IMR-90 (cell line): ENCODE measurements around the gene CASP3. TPM values are rescaled to one million over a fixed set of nuclear protein-coding genes. Genes with fewer than 3 reads are reported as not detected.

Source experiments
- ATAC-seq: fragments of 200-7000 bp; cut with Tn5 transposase; 2 replicates; pipeline ENCODE4 v1.9.1; 2020; ENCODE audit warnings: low read depth, mild to moderate bottlenecking, moderate library complexity
- BruUV-seq: library from RNA; stranded (reverse); fragments of 400-500 nt; replicated peaks from 2 replicates; lab custom pipeline; 2021; lab: Mats Ljungman, UMichigan
- CTCF ChIA-PET: fragments of 300-600 bp; formaldehyde crosslinking; extraction: SDS; loops from one replicate; lab custom pipeline; 2021; ENCODE audit warnings: antibody characterized with exemption; lab: Yijun Ruan, JAX
- POLR2A ChIA-PET: fragments of 300-600 bp; sonication (Branson Sonifier 250); formaldehyde crosslinking; loops from one replicate; lab custom pipeline; 2022; ENCODE audit warnings: antibody characterized with exemption; ENCODE audit not compliant: unreplicated experiment; lab: Charles Lee
- DNase-seq: peaks from one replicate; pipeline ENCODE4 v3.0.0; 2013
- H2AFZ ChIP-seq: replicated peaks from 2 replicates; pipeline ENCODE3; 2013; ENCODE audit warnings: low read length, mild to moderate bottlenecking; ENCODE audit not compliant: poor library complexity
- H2AK5ac ChIP-seq: 2 replicates; pipeline ENCODE4 v1.6.1; 2013; ENCODE audit warnings: low read depth, low read length, inconsistent platforms
- H2AK9ac ChIP-seq: replicated peaks from 2 replicates; pipeline ENCODE3; 2013; ENCODE audit warnings: mild to moderate bottlenecking, low read depth, low read length, moderate library complexity; ENCODE audit not compliant: poor library complexity
- H2BK120ac ChIP-seq: 2 replicates; pipeline ENCODE4 v1.6.1; 2013; ENCODE audit warnings: low read depth, low read length, inconsistent platforms
- H2BK15ac ChIP-seq: 3 replicates; pipeline ENCODE4 v1.6.1; 2013; ENCODE audit warnings: low read depth, low read length, inconsistent platforms
- H2BK20ac ChIP-seq: 2 replicates; pipeline ENCODE4 v1.6.1; 2013; ENCODE audit warnings: low read depth, mild to moderate bottlenecking, inconsistent platforms, low read length, moderate library complexity
- H2BK5ac ChIP-seq: 2 replicates; pipeline ENCODE4 v1.6.1; 2013; ENCODE audit warnings: mild to moderate bottlenecking, low read depth, low read length, inconsistent platforms; ENCODE audit not compliant: poor library complexity, severe bottlenecking
- H3K14ac ChIP-seq: replicated peaks from 2 replicates; pipeline ENCODE4 v1.6.1; 2013; ENCODE audit warnings: low read depth, low read length, inconsistent platforms
- H3K18ac ChIP-seq: 2 replicates; pipeline ENCODE4 v1.6.1; 2013; ENCODE audit warnings: low read depth, low read length, control low read depth
- H3K23ac ChIP-seq: 2 replicates; pipeline ENCODE4 v1.6.1; 2013; ENCODE audit warnings: low read depth, low read length, inconsistent platforms
- H3K27ac ChIP-seq: 2 replicates; pipeline ENCODE4 v1.5.1; 2013; ENCODE audit warnings: mild to moderate bottlenecking, control low read depth, low read length; ENCODE audit not compliant: insufficient read depth
- H3K27me3 ChIP-seq: 2 replicates; pipeline ENCODE4 v1.6.1; 2013; ENCODE audit warnings: low read length; ENCODE audit not compliant: control insufficient read depth, insufficient read depth
- H3K36me3 ChIP-seq: 2 replicates; pipeline ENCODE4 v1.6.1; 2013; ENCODE audit warnings: low read length, mixed read lengths; ENCODE audit not compliant: control insufficient read depth, insufficient read depth
- H3K4ac ChIP-seq: 2 replicates; pipeline ENCODE4 v1.6.1; 2013; ENCODE audit warnings: low read depth, low read length, inconsistent platforms
- H3K4me1 ChIP-seq: 2 replicates; pipeline ENCODE4 v1.6.1; 2013; ENCODE audit warnings: low read length, mixed read lengths; ENCODE audit not compliant: control insufficient read depth, insufficient read depth
- H3K4me2 ChIP-seq: 2 replicates; pipeline ENCODE4 v1.6.1; 2013; ENCODE audit warnings: low read depth, mild to moderate bottlenecking, control low read depth, low read length, moderate library complexity
- H3K4me3 ChIP-seq: 2 replicates; pipeline ENCODE4 v1.5.1; 2013; ENCODE audit warnings: low read depth, mild to moderate bottlenecking, control low read depth, low read length, moderate library complexity; ENCODE audit not compliant: insufficient read depth
- H3K56ac ChIP-seq: 2 replicates; pipeline ENCODE4 v1.6.1; 2013; ENCODE audit warnings: low read length, inconsistent platforms; ENCODE audit not compliant: insufficient read depth; ENCODE audit errors: extremely low read depth
- H3K79me1 ChIP-seq, 2 experiments: 2 replicates each; pipeline ENCODE4 v1.6.1; 2013; ENCODE audit warnings: low read length in 2 of 2, inconsistent platforms in 1 of 2, low read depth in 1 of 2
- H3K9ac ChIP-seq: 2 replicates; pipeline ENCODE4 v1.6.1; 2013; ENCODE audit warnings: low read depth, low read length, control low read depth
- H3K9me1 ChIP-seq: 2 replicates; pipeline ENCODE4 v1.6.1; 2013; ENCODE audit warnings: low read length, inconsistent platforms; ENCODE audit not compliant: insufficient read depth
- H3K9me3 ChIP-seq: 2 replicates; pipeline ENCODE4 v1.6.1; 2013; ENCODE audit warnings: low read length; ENCODE audit not compliant: control insufficient read depth, insufficient read depth
- H4K20me1 ChIP-seq: 2 replicates; pipeline ENCODE4 v1.6.1; 2013; ENCODE audit warnings: low read length, inconsistent platforms; ENCODE audit not compliant: insufficient read depth
- H4K5ac ChIP-seq: 2 replicates; pipeline ENCODE4 v1.6.1; 2013; ENCODE audit warnings: mild to moderate bottlenecking, low read depth, low read length, control low read depth
- H4K8ac ChIP-seq, 2 experiments: 2 replicates each; pipeline ENCODE4 v1.6.1; 2013; ENCODE audit warnings: low read depth in 2 of 2, low read length in 2 of 2, control low read depth in 1 of 2, inconsistent platforms in 1 of 2
- H4K91ac ChIP-seq: 2 replicates; pipeline ENCODE4 v1.6.1; 2013; ENCODE audit warnings: low read depth, low read length, inconsistent platforms; ENCODE audit not compliant: insufficient read depth
- BHLHE40 ChIP-seq: fragments of 150-350 bp; IDR thresholded peaks from 2 replicates; pipeline ENCODE4 v1.6.1; 2016; ENCODE audit warnings: mild to moderate bottlenecking, low read depth, low read length
- CEBPB ChIP-seq: IDR thresholded peaks from 2 replicates; pipeline ENCODE4 v1.6.1; 2012; ENCODE audit warnings: low read depth, low read length, improper control_type of control experiment
- CHD1 ChIP-seq: IDR thresholded peaks from 2 replicates; pipeline ENCODE4 v1.6.1; 2012; ENCODE audit warnings: low read depth, low read length, improper control_type of control experiment
- ELK1 ChIP-seq: fragments of 150-350 bp; IDR thresholded peaks from 2 replicates; pipeline ENCODE4 v1.6.1; 2016; ENCODE audit warnings: low read depth, mild to moderate bottlenecking, low read length, moderate library complexity, borderline replicate concordance
- FOS ChIP-seq: fragments of 150-350 bp; IDR thresholded peaks from 2 replicates; pipeline ENCODE4 v1.6.1; 2016; ENCODE audit warnings: low read depth, low read length
- MAFK ChIP-seq: IDR thresholded peaks from 2 replicates; pipeline ENCODE4 v1.6.1; 2012; ENCODE audit warnings: low read depth, low read length, improper control_type of control experiment
- MAZ ChIP-seq: IDR thresholded peaks from 2 replicates; pipeline ENCODE4 v1.6.1; 2012; ENCODE audit warnings: low read depth, mild to moderate bottlenecking, low read length, improper control_type of control experiment, moderate library complexity, borderline replicate concordance
- MXI1 ChIP-seq: IDR thresholded peaks from 2 replicates; pipeline ENCODE4 v1.6.1; 2012; ENCODE audit warnings: low read depth, mild to moderate bottlenecking, low read length, moderate library complexity, borderline replicate concordance
- NFE2L2 ChIP-seq: fragments of 150-350 bp; IDR thresholded peaks from 2 replicates; pipeline ENCODE4 v1.6.1; 2016; ENCODE audit warnings: low read depth, mild to moderate bottlenecking, low read length
- POLR2A ChIP-seq: IDR thresholded peaks from 2 replicates; pipeline ENCODE4 v1.6.1; 2012; ENCODE audit warnings: mild to moderate bottlenecking, low read depth, low read length
- RAD21 ChIP-seq: IDR thresholded peaks from 2 replicates; pipeline ENCODE4 v1.6.1; 2012; ENCODE audit warnings: low read length, improper control_type of control experiment
- RCOR1 ChIP-seq: IDR thresholded peaks from 2 replicates; pipeline ENCODE4 v1.6.1; 2012; ENCODE audit warnings: mild to moderate bottlenecking, low read length, improper control_type of control experiment; ENCODE audit not compliant: insufficient replicate concordance
- RFX5 ChIP-seq: IDR thresholded peaks from 2 replicates; pipeline ENCODE4 v1.8.0; 2012; ENCODE audit warnings: low read depth, mild to moderate bottlenecking, low read length, moderate library complexity
- SMC3 ChIP-seq: fragments of 150-350 bp; IDR thresholded peaks from 2 replicates; pipeline ENCODE4 v1.6.1; 2016; ENCODE audit warnings: low read depth, mild to moderate bottlenecking, antibody characterized with exemption, low read length, moderate library complexity
- USF2 ChIP-seq: fragments of 150-350 bp; IDR thresholded peaks from 2 replicates; pipeline ENCODE4 v1.6.1; 2017; ENCODE audit warnings: mild to moderate bottlenecking, antibody characterized with exemption, low read length, low read depth
- WGBS, 2 experiments: methylation state at CpG; one replicate each; pipeline versions ENCODE4 v1.1.5 to v1.1.7; 2013; ENCODE audit warnings: missing lambda C conversion rate in 2 of 2; ENCODE audit not compliant: insufficient read length in 1 of 2; ENCODE audit errors: extremely low coverage in 2 of 2; 5-methylcytosine and 5-hydroxymethylcytosine counted together
- dilution Hi-C: fragments of 300-500 bp; cut with HindIII; formaldehyde crosslinking; loops from one replicate; pipeline ENCODE4 v1.14.3; 2018; ENCODE audit warnings: low sequenced_read_pairs; ENCODE audit not compliant: unreplicated experiment
- in situ Hi-C: fragments of 300-500 bp; cut with MboI; formaldehyde crosslinking; loops from 3 replicates; pipeline ENCODE4 v1.14.3; 2019; ENCODE audit warnings: low sequenced_read_pairs, inconsistent platforms, mixed read lengths
- intact Hi-C: fragments of 100-400 bp; cut with micrococcal nuclease; formaldehyde crosslinking; loops from 2 replicates; pipeline ENCODE4 v1.10.0; 2022
- polyA plus RNA-seq, 3 experiments: library from polyadenylated mRNA; depleted of rRNA; stranded (reverse); fragments of >200 nt; gene quantifications; 2 replicates each; pipeline ENCODE4 v1.2.3, GENCODE V29; 2012; ENCODE audit warnings: low replicate concordance in 1 of 3
- total RNA-seq: library from RNA; depleted of rRNA; stranded (reverse); fragments of >200 nt; gene quantifications from 2 replicates; pipeline ENCODE4 v1.2.3, GENCODE V29; 2012

Gene CASP3
- total and polyA plus RNA-seq, 2 of the 4 experiments (the other 2 are of a cell fraction) = 26.7 to 27.4 TPM

DNA sequence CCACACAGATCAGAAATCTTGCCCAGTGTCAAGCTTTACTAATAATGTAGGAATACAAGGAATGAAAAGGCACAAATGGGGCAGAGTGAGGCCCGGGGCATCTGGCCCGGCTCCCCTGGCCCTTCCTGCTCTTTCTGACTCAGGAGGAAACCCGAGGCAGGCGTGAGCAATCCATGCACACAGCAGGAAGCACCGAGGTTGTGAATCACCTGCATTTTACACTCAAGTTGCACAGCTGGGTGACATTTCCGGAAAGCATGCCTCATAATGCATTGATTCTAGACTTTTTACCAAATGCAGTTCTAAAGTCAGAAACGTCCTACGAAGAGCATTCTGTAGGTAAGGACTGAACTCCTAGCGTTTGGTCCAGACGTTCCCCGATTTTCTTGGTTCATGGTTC, 39.2 kb upstream of the CASP3 start:
- H3K4me3 ChIP-seq = no peak overlapping the region
- no peak overlapping the region for H2BK15ac ChIP-seq
- no peaks in the 10 kb centered on the region for H3K27me3 ChIP-seq
- DNase-seq (peak; percentile 95), ATAC-seq (peak; percentile 96)
- no peak overlapping the region; the same call in 1 of the 2 replicates for H2BK120ac ChIP-seq
- WGBS, 2 experiments = 35% methylated on average over 7 of the region's 11 CpGs; no CpG with 5 or more reads in 1 of the 2 experiments
- H3K9me3 ChIP-seq = no peaks in the 10 kb centered on the region
- H4K20me1 ChIP-seq = no peaks in the 10 kb centered on the region
- H3K23ac ChIP-seq = no peak overlapping the region
- no peak overlapping the region for H2AK5ac ChIP-seq
- H3K56ac ChIP-seq = no peak overlapping the region; the same call in 1 of the 2 replicates
- H3K14ac ChIP-seq = no peak overlapping the region
- ChIA-PET POLR2A (no interaction called here), CTCF (no interaction called here)
- peaks cover 4% of the 10 kb centered on the region; the same call in 1 of the 2 replicates for H3K4me1 ChIP-seq
- no peak overlapping the region for H4K91ac ChIP-seq
- no peak overlapping the region for H4K5ac ChIP-seq
- H3K27ac ChIP-seq = peak overlapping the region; percentile 21; the same call in 1 of the 2 replicates
- intact Hi-C loops (no loop called here), dilution Hi-C loops (no loop called here), in situ Hi-C loops (no loop called here)
- H3K36me3 ChIP-seq = no peaks in the 10 kb centered on the region; the same call in 1 of the 2 replicates
- peak overlapping the region; percentile 66 for H2BK5ac ChIP-seq
- H3K9me1 ChIP-seq = peaks cover 6% of the 10 kb centered on the region
- H3K79me1 ChIP-seq = 0 out of 4 replicates have a peak, but pooled peaks cover 0 to 4% of the 10 kb centered on the region in 2 experiments
- H3K18ac ChIP-seq = peak overlapping the region; percentile 16; the same call in 1 of the 2 replicates
- peak overlapping the region; percentile 14 for H3K4me2 ChIP-seq
- peak overlapping the region; percentile 53 for H2AFZ ChIP-seq
- BruUV-seq = TSS peak; percentile 22
- H2AK9ac ChIP-seq = peak overlapping the region; percentile 20
- H4K8ac ChIP-seq = peak overlapping the region in 1 of 2 experiments; percentile 62; a peak in 1 of 4 replicates
- H3K9ac ChIP-seq = no peak overlapping the region
- peak overlapping the region; percentile 14; the same call in 1 of the 2 replicates for H3K4ac ChIP-seq
- H2BK20ac ChIP-seq = peak overlapping the region; percentile 15; the same call in 1 of the 2 replicates
- TF ChIP-seq RAD21 (0 out of 2 replicates have a peak, but pooled peaks have one; percentile 5), RCOR1 (no peak), CEBPB (peak; percentile 72; the same call in 1 of the 2 replicates), MAZ (no peak; the same call in 1 of the 2 replicates), NFE2L2 (no peak), USF2 (no peak), CHD1 (no peak), SMC3 (no peak), BHLHE40 (peak; percentile 75), MXI1 (0 out of 2 replicates have a peak, but pooled peaks have one; percentile 58), POLR2A (no peak), RFX5 (no peak), MAFK (peak; percentile 20; the same call in 1 of the 2 replicates), FOS (peak; percentile 63), ELK1 (no peak)
